Neural progenitor cell (in vitro differentiated cells): ENCODE measurements around the gene XRCC3.
"Not testable (repeated sequence)": the region's sequence is repeated elsewhere in the genome, so short reads cannot be mapped to it uniquely, and the experiment has no call there.

Experiments
- CTCF ChIP-seq: fragments of 200-600 bp; sonication (generic); IDR thresholded peaks from 2 replicates; pipeline ENCODE4 v1.5.1; 2017; ENCODE audit warnings: antibody characterized with exemption, mild to moderate bottlenecking
- EZH2 ChIP-seq: fragments of 200-600 bp; sonication (generic); IDR thresholded peaks from 2 replicates; pipeline ENCODE4 v1.6.1; 2017; ENCODE audit warnings: antibody characterized with exemption, mild to moderate bottlenecking, moderate library complexity
- EZH2phosphoT487 ChIP-seq: fragments of 200-600 bp; sonication (generic); IDR thresholded peaks from 2 replicates; pipeline ENCODE4 v1.6.1; 2017; ENCODE audit warnings: antibody characterized with exemption

- TF ChIP-seq EZH2phosphoT487, CTCF, EZH2: not testable (repeated sequence)
Observed at GRCh38 chr14:103653336-103653735, 61.9 kb downstream of the XRCC3 start.
